SU-DHL-6 (cell line): ENCODE measurements around the gene B3GALT2.

Source experiments
- CTCF ChIP-seq: fragments of 200-600 bp; sonication (generic); IDR thresholded peaks from one replicate; pipeline ENCODE4 v1.5.1; 2017; ENCODE audit warnings: antibody characterized with exemption, mild to moderate bottlenecking, low read length, moderate library complexity; ENCODE audit not compliant: insufficient read depth, poor library complexity, severe bottlenecking
- EZH2phosphoT487 ChIP-seq: fragments of 200-600 bp; sonication (generic), shearing (Covaris generic); conservative IDR thresholded peaks from 2 replicates; pipeline ENCODE4 v1.6.1; 2018; ENCODE audit warnings: mild to moderate bottlenecking, antibody characterized with exemption, low read length, moderate library complexity, mixed read lengths

- TF ChIP-seq CTCF, result no peak
- TF ChIP-seq EZH2phosphoT487, result no peak
Observed at GRCh38 chr1:193157360-193157759, 29.1 kb downstream of the B3GALT2 start.
